ENCODE data around the gene PAK4.
"Not testable (repeated sequence)": the region's sequence is repeated elsewhere in the genome, so short reads cannot be mapped to it uniquely, and the experiment has no call there.

PAK4 gene

DNA sequence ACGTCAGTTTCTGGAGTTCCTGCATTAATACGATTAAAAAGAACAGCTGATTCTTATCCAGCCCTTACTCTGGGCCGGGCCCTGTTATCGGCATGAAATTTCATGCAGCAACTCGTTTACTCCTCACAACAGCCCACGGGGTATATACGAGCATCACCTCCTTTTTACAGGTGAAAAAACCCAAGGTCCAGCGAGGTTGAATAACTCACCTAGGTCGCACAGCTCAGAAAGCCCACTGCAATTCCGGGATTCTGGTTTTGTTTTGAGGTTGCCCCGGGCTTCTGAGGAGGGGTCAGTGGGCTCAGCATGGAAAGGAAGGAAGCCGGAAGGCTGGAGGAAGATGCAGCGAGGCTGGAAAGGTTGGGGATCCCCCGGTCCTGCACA is 42.0 kb upstream of the PAK4 start:
- TF ChIP-seq, protein P1, sequence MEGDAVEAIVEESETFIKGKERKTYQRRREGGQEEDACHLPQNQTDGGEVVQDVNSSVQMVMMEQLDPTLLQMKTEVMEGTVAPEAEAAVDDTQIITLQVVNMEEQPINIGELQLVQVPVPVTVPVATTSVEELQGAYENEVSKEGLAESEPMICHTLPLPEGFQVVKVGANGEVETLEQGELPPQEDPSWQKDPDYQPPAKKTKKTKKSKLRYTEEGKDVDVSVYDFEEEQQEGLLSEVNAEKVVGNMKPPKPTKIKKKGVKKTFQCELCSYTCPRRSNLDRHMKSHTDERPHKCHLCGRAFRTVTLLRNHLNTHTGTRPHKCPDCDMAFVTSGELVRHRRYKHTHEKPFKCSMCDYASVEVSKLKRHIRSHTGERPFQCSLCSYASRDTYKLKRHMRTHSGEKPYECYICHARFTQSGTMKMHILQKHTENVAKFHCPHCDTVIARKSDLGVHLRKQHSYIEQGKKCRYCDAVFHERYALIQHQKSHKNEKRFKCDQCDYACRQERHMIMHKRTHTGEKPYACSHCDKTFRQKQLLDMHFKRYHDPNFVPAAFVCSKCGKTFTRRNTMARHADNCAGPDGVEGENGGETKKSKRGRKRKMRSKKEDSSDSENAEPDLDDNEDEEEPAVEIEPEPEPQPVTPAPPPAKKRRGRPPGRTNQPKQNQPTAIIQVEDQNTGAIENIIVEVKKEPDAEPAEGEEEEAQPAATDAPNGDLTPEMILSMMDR (IDR thresholded peaks at IDR 0.05; ENCODE audit: extremely low read depth, insufficient read depth, missing control alignments), result no peak
- DNase-seq (ENCODE audit: low spot score), result no peak
- in situ Hi-C loops (cut with MboI; ENCODE audit: low pct_unique_long_range_greater_than_20kb, low sequenced_read_pairs, unreplicated experiment), result no loop called here

DNA sequence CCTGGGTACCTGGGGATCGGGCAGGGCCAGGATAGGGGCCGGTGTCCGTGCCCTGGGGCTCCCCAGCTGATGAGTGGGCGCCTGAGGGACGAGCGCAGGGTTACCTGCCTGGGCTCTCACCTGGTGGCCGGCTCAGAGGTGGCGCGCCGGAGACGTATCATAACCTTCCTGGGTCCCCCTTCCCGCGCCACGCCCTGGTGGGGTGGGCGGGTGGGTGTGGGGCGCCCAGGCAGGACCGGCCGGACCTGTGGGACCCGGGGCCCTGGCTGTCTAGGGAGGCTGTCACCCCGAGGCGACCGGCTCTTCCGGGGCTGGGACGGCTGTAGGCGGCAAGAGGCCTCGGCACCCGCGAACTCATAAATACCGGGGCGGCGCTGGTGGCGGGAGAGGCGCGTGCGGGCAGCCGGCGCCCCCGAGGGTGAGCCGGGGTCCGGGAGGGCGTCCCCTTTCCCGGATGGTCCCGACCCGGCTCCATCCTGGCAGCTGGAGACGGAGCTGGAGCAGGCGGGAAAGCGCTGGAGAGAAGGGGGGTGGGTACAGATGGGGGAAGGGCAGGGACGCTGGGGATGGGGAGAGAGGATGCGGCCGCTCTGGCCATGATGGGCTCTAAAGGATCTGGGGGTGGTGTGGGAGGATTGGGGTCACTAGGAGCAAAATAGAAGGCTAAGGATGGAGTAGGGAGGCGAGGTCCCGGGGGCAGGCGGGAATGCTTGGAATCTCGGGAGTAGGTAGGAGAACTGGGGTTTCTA is 41.4 kb upstream of the PAK4 start, which contains the start of gene ACP7:
Gene ACP7, plus strand, starts transcription at position 386 of the 749 bp plus-strand sequence. CDS start 902 bp downstream, outside the sequence.
- TF ChIP-seq, protein P1 (IDR thresholded peaks at IDR 0.05; ENCODE audit: extremely low read depth, insufficient read depth, missing control alignments), result no peak
- peak; percentile 36 for DNase-seq (ENCODE audit: low spot score)
- in situ Hi-C loops (cut with MboI; ENCODE audit: low pct_unique_long_range_greater_than_20kb, low sequenced_read_pairs, unreplicated experiment), result no loop called here

DNA sequence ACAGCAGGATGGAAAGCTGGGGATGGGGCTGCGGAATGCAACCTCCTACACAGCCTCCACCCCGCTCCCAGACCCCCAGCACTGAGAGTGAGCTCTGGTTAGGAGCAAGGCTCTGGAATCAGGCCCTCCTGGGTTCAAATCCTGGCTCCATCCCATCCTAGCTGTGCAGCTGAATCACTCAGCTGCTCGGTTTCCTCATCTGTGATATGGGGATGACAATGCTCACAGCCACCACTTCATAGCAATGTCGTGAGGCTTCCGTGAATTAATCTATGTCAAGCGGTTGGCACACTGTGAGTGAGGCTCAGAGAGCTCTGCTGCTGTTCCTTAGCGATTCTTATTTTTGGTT is 40.9 kb upstream of the PAK4 start:
- TF ChIP-seq, protein P1 (IDR thresholded peaks at IDR 0.05; ENCODE audit: extremely low read depth, insufficient read depth, missing control alignments), result no peak
- in situ Hi-C loops (cut with MboI; ENCODE audit: low pct_unique_long_range_greater_than_20kb, low sequenced_read_pairs, unreplicated experiment), result no loop called here
- no peak for DNase-seq (ENCODE audit: low spot score)

DNA sequence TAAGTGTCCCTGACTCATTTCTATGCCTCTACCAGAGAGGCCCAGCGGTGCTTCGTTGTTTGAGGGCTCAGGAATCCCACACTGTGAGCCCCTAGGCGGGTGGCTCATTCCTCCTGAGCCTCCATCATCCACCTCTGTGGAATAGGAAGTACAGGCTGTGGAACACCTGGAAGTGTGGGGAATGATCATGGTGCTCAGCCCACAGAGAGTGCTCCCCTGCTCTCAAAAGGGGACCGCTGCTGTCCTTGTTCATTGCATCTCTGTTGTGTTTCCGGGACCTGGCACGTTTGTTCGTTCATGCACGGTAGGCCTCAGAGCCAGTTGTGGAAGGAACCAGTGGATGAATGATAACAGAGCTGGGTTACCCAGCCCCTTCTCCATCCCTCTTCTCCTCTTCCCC is 40.2 kb upstream of the PAK4 start:
- in situ Hi-C loops (cut with MboI; ENCODE audit: low pct_unique_long_range_greater_than_20kb, low sequenced_read_pairs, unreplicated experiment), result no loop called here
- TF ChIP-seq, protein P1 (IDR thresholded peaks at IDR 0.05; ENCODE audit: extremely low read depth, insufficient read depth, missing control alignments), result no peak
- no peak for DNase-seq (ENCODE audit: low spot score)

DNA sequence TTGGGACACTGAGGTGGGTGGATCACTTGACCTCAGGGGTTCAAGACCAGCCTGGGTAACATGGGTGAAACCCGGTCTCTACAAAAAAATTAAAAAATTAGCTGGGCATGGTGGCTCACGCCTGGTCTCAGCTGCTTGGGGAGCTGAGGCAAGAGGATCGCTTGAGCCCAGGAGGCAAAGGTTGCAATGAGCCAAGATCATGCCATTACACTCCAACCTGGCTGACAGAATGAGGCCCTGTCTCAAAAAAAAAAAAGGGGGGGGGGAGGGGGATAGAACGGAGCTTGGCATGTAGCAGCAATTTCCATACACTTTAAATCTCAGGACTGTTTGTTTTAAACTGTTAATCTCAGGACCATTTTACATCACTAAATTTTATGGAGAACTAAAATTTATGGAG is 39.2 kb upstream of the PAK4 start:
- DNase-seq (ENCODE audit: low spot score), result no peak
- in situ Hi-C loops (cut with MboI; ENCODE audit: low pct_unique_long_range_greater_than_20kb, low sequenced_read_pairs, unreplicated experiment), result no loop called here
- TF ChIP-seq, protein P1 (IDR thresholded peaks at IDR 0.05; ENCODE audit: extremely low read depth, insufficient read depth, missing control alignments), result no peak

DNA sequence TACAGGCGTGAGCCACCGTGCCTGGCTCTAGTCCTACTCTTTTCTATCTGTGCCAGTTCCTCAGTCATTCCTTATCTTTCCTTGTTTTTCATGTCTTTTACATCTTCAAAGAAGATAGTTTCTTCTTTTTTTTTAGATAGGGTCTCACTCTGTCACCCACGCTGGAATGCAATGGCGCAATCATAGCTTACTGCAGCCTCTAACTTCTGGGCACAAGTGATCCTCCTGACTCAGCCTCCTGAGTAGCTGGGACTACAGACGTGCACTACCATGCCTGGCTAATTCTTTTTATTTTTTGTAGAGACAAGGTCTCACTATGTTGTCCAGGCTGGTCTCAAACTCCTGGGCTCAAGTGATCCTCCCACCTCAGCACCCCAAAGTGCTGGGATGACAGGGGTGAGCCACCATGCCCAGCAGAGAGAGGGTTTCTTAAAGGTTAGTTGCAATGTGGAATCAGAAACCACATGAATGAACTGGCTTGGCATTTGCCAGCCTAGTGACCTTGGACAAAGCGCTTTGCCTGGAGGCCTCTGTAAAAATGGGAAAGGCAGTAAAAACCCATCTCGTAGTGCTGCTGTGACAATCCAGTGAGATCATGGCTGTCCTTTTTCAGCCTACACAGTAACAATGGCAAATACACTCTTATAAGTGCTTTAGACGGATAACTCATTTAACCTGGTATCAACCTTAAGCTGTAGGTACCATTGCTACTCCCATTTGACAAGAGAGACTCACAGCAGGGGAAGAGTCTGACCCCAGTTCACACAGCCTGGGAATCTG is 37.5 kb upstream of the PAK4 start:
- DNase-seq (ENCODE audit: low spot score), result no peak
- TF ChIP-seq, protein P1 (IDR thresholded peaks at IDR 0.05; ENCODE audit: extremely low read depth, insufficient read depth, missing control alignments), result no peak
- in situ Hi-C loops (cut with MboI; ENCODE audit: low pct_unique_long_range_greater_than_20kb, low sequenced_read_pairs, unreplicated experiment), result no loop called here

DNA sequence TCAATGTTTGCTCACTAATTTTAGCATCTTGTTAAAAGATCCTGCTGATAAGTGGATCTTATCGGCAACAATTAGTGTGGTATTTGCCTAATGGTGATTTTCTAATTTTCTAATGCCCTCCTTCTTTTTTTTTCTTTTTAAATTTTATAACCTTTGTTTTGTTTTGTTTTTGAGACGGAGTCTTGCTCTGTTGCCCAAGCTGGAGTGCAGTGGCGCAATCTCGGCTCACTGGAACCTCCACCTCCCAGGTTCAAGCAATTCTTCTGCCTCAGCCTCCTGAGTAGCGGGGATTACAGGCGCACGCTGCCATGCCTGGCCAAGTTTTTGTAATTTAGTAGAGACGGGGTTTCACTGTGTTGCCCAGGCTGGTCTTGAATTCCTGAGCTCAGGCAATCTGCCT is 35.6 kb upstream of the PAK4 start:
- DNase-seq (ENCODE audit: low spot score); in situ Hi-C loops (cut with MboI; ENCODE audit: low pct_unique_long_range_greater_than_20kb, low sequenced_read_pairs, unreplicated experiment): not testable (repeated sequence)

All from GM13977 (cell line).